ENCODE results near the gene FIGLA.
"Not testable (repeated sequence)": the region's sequence is repeated elsewhere in the genome, so short reads cannot be mapped to it uniquely, and the experiment has no call there.

Gene FIGLA

DNA sequence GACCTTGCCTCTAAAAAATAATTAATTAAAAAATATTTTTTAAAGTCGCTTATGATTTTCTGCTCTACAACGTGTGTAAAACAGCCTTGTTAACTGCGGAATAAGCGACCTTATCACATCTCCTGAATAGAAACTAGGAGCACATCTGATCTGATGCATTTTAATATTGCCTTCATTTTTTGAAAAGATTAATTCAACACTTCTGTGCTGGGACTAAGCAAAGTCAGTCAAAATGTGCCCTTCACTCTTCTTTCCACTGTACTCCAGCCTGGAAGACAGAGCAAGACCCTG, 17.3 kb upstream of the FIGLA start:
- H3K27me3 ChIP-seq (replicated peaks) = no peaks in the 10 kb centered on the region
- in situ Hi-C loops (cut with HindIII; ENCODE audit: low pct_ligation_motif_present, low sequenced_read_pairs) = no loop called here
- no peaks in the 10 kb centered on the region for H3K36me3 ChIP-seq (replicated peaks)
- H3K4me3 ChIP-seq (ENCODE audit: low read depth, low read length) = no peak overlapping the region
- no peak overlapping the region for H3K27ac ChIP-seq
- TF ChIP-seq, protein P1, sequence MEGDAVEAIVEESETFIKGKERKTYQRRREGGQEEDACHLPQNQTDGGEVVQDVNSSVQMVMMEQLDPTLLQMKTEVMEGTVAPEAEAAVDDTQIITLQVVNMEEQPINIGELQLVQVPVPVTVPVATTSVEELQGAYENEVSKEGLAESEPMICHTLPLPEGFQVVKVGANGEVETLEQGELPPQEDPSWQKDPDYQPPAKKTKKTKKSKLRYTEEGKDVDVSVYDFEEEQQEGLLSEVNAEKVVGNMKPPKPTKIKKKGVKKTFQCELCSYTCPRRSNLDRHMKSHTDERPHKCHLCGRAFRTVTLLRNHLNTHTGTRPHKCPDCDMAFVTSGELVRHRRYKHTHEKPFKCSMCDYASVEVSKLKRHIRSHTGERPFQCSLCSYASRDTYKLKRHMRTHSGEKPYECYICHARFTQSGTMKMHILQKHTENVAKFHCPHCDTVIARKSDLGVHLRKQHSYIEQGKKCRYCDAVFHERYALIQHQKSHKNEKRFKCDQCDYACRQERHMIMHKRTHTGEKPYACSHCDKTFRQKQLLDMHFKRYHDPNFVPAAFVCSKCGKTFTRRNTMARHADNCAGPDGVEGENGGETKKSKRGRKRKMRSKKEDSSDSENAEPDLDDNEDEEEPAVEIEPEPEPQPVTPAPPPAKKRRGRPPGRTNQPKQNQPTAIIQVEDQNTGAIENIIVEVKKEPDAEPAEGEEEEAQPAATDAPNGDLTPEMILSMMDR (IDR thresholded peaks at IDR 0.05; ENCODE audit: low read depth, low read length, missing control alignments) = no peak
- no peak for DNase-seq

DNA sequence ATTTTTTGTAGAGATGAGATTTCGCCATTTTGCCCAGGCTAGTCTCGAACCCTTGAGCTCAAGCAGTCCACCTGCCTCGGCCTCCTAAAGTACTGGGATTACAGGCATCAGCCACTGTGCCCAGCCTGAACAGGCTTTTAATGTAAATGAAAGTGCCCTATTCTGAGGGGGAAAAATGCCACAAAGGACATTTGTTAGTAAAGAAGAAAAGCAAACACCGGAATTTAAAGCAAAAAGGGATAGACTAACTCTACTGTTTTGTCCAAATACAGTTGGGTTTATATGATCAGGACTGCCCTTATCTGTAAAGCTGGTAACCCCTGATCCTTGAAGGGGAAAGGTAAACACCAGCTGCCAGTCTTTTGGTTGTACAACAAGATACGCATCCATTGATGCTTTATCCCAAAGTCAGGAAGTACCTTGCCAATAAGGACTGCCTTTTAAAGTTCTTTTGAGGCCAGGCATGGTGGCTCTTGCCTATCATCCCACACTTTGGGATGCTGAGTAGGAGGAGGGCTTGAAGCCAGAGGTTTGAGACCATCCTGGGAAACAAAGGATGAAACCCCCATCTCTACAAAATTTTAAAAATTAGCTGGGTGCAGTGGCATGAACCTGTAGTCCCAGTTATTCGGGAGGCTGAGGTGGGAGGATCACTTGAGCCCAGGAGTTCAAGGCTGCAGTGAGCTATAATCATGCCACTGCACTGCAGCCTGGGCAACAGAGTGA, 16.8 kb upstream of the FIGLA start:
- in situ Hi-C loops (cut with HindIII; ENCODE audit: low pct_ligation_motif_present, low sequenced_read_pairs) = no loop called here
- H3K4me3 ChIP-seq (ENCODE audit: low read depth, low read length) = no peak overlapping the region
- H3K36me3 ChIP-seq (replicated peaks) = no peaks in the 10 kb centered on the region
- H3K27ac ChIP-seq = no peak overlapping the region
- TF ChIP-seq, protein P1 (IDR thresholded peaks at IDR 0.05; ENCODE audit: low read depth, low read length, missing control alignments) = no peak
- no peak for DNase-seq
- H3K27me3 ChIP-seq (replicated peaks) = no peaks in the 10 kb centered on the region

DNA sequence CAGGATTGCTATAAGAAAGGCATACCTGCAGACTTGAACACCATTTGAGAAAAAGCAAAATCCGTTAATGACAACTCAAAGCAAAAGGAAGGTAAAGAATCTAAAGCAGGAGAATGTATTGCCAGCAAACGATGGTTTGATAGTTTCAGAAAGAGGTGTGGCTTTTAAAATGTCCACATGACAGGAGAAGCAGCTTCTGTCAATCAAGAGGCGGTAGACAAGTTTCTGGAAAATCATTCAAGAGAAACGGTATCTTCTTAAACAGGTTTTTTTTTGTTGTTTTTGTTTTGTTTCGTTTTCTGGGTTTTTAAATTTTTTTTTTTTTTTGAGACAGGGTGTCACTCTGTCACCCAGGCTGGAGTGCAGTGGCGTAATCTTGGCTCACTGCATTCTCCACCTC, 16.2 kb upstream of the FIGLA start:
- Histone ChIP-seq H3K27me3 (replicated peaks) (no peaks in the 10 kb centered on the region), H3K36me3 (replicated peaks) (no peaks in the 10 kb centered on the region), H3K27ac (no peak overlapping the region), H3K4me3 (ENCODE audit: low read depth, low read length) (no peak overlapping the region)
- TF ChIP-seq, protein P1 (IDR thresholded peaks at IDR 0.05; ENCODE audit: low read depth, low read length, missing control alignments) = no peak
- DNase-seq = no peak
- in situ Hi-C loops (cut with HindIII; ENCODE audit: low pct_ligation_motif_present, low sequenced_read_pairs) = no loop called here

DNA sequence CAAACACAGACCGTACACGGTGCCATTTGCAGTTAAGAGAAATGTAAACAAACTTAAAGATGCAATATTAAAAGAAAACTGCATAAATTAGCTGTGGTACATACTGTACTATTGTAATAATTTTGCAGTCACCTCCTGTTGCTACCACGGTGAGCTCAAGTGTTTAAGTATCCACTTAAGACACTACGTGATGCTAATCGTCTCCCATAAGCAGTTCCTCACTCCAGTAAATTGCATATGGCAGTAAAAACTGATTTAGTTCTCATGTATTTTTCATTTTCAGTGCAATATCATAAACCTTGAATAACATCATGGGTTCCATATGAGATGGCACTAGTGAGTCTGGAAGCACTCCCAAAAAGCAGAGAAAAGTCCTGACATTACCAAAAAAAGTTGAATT, 15.6 kb upstream of the FIGLA start:
- Histone ChIP-seq H3K36me3 (replicated peaks) (no peaks in the 10 kb centered on the region), H3K27ac (no peak overlapping the region), H3K4me3 (ENCODE audit: low read depth, low read length) (no peak overlapping the region), H3K27me3 (replicated peaks) (no peaks in the 10 kb centered on the region)
- DNase-seq = no peak
- TF ChIP-seq, protein P1 (IDR thresholded peaks at IDR 0.05; ENCODE audit: low read depth, low read length, missing control alignments) = no peak
- in situ Hi-C loops (cut with HindIII; ENCODE audit: low pct_ligation_motif_present, low sequenced_read_pairs) = no loop called here

DNA sequence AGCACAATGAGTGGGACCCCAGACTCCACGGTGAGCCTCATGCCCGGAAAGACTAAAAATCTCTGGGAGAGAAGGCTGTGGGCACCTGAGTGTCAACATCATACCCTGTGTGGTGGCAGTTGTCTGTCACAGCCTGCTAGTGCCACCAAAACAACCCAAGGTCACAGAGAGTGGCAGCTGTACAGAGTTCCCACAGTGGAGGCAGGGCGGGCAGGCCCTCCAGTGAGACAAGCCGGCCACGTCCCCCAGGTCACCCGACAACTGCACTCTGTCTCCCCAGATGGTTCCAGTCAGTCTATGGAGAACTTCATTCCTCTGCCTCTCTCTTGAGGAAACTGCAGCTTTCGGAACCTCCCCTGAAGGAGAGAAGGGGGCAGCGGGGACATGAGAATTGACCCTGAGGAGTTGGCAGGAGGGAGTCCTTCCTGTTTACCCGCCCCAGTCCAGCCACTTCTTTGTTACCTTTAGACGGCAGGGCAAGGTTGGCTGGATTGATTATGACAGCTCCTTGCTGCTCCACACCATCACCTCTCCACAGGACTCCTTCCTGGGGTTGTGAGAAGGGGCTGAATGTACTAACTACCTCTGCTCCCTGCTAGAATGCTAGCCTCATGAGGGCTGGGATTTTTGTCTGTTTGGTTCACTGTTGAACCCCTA, 11.3 kb upstream of the FIGLA start:
- in situ Hi-C loops (cut with HindIII; ENCODE audit: low pct_ligation_motif_present, low sequenced_read_pairs) = no loop called here
- H3K27me3 ChIP-seq (replicated peaks) = no peaks in the 10 kb centered on the region
- H3K27ac ChIP-seq = no peak overlapping the region
- TF ChIP-seq, protein P1 (IDR thresholded peaks at IDR 0.05; ENCODE audit: low read depth, low read length, missing control alignments) = no peak
- no peak for DNase-seq
- H3K36me3 ChIP-seq (replicated peaks) = no peaks in the 10 kb centered on the region
- H3K4me3 ChIP-seq (ENCODE audit: low read depth, low read length) = no peak overlapping the region

DNA sequence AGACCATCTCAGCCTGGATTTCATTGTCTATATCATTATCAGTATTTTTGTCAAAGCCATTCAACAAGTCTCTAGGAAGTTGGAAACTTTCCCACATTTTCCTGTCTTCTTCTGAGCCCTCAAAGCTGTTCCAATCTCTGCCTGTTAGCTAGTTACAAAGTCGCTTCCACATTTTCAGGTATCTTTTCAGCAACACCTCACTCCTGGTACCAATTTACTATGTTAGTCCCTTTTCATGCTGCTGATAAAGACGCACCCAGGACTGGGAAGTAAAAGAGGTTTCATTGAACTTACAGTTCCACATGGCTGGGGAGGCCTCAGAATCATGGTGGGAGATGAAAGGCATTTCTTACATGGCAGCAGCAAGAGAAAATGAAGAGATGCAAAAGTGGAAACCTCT, 9.3 kb upstream of the FIGLA start:
- TF ChIP-seq, protein P1 (IDR thresholded peaks at IDR 0.05; ENCODE audit: low read depth, low read length, missing control alignments) = no peak
- no peak overlapping the region for H3K27ac ChIP-seq
- peaks cover 4% of the 10 kb centered on the region for H3K27me3 ChIP-seq (replicated peaks)
- H3K36me3 ChIP-seq (replicated peaks) = no peaks in the 10 kb centered on the region
- in situ Hi-C loops (cut with HindIII; ENCODE audit: low pct_ligation_motif_present, low sequenced_read_pairs) = no loop called here
- DNase-seq = no peak
- H3K4me3 ChIP-seq (ENCODE audit: low read depth, low read length) = no peak overlapping the region

DNA sequence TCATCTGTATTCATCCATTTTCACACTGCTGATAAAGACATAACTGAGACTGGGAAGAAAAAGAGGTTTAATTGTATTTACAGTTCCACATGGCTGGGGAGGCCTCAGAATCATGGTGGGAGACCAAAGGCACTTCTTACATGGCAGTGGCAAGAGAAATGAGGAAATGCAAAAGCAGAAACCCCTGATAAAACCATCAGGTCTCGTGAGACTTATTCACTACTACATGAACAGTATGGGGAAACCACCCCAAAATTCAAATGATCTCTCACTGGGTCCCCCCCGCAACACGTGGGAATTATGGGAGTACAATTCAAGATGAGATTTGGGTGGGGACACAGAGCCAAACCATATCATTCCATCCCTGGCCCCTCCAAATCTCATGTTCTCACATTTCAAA, 7.6 kb upstream of the FIGLA start:
- H3K27me3 ChIP-seq (replicated peaks); H3K27ac ChIP-seq; H3K36me3 ChIP-seq (replicated peaks); H3K4me3 ChIP-seq (ENCODE audit: low read depth, low read length); DNase-seq; in situ Hi-C loops (cut with HindIII; ENCODE audit: low pct_ligation_motif_present, low sequenced_read_pairs): not testable (repeated sequence)

Data from brain microvascular endothelial cell (primary cell).